ENCODE results near the gene CDH23. TPM values are rescaled to one million over a fixed set of nuclear protein-coding genes. Genes with fewer than 3 reads are reported as not detected.

The CDH23 gene
- total RNA-seq, 1 experiment from 2014 or later, result 2.9 TPM

GRCh38 chr10:71658467-71658745 lies 261.7 kb downstream of the CDH23 start:
- peak overlapping the region; percentile 43 for H3K4me3 Mint-ChIP-seq
- no peak for DNase-seq (ENCODE audit: low spot score)
- H3K27ac Mint-ChIP-seq, result 0 out of 2 replicates have a peak overlapping the region, but pooled peaks have one; percentile 24
- peaks cover 78% of the 10 kb centered on the region for H3K4me1 Mint-ChIP-seq
- H3K27me3 Mint-ChIP-seq (ENCODE audit: low read depth), result peaks cover 70% of the 10 kb centered on the region
- CTCF ChIA-PET, result interaction anchor here (0.9 to 3.7 kb wide), 12 partner anchors 9 to 262 kb away, joined by 3 to 26 read pairs (median 6); partner anchors contain the start of gene CDH23
- POLR2A ChIA-PET, result no interaction called here
- H3K36me3 Mint-ChIP-seq, result peaks cover 4% of the 10 kb centered on the region; the same call in 1 of the 2 replicates
- peaks cover 6% of the 10 kb centered on the region for H3K9me3 Mint-ChIP-seq
- peak; percentile 4; the same call in 1 of the 2 replicates for ATAC-seq
- TF ChIP-seq ZNF416 (CRISPR knock-in tag; IDR thresholded peaks at IDR 0.05) (no peak), NFE2L1 (CRISPR knock-in tag; IDR thresholded peaks at IDR 0.05) (no peak), OVOL2 (CRISPR knock-in tag; IDR thresholded peaks at IDR 0.05; ENCODE audit: borderline replicate concordance) (no peak), ATF2 (CRISPR knock-in tag; IDR thresholded peaks at IDR 0.05; ENCODE audit: borderline replicate concordance, low read depth) (no peak), HMGA2 (CRISPR knock-in tag; IDR thresholded peaks at IDR 0.05) (no peak), MXD4 (CRISPR knock-in tag; IDR thresholded peaks at IDR 0.05; ENCODE audit: borderline replicate concordance) (no peak), ZNF425 (CRISPR knock-in tag; conservative IDR thresholded peaks at IDR 0.05) (no peak), STAT6 (CRISPR knock-in tag; conservative IDR thresholded peaks at IDR 0.05; ENCODE audit: low read depth) (no peak), MYBL2 (CRISPR knock-in tag; IDR thresholded peaks at IDR 0.05) (no peak), FOXK1 (CRISPR knock-in tag; IDR thresholded peaks at IDR 0.05) (no peak), ZNF138 (CRISPR knock-in tag; conservative IDR thresholded peaks at IDR 0.05) (no peak), ZNF512 (CRISPR knock-in tag; IDR thresholded peaks at IDR 0.05; ENCODE audit: borderline replicate concordance) (no peak), CDX4 (CRISPR knock-in tag; IDR thresholded peaks at IDR 0.05; ENCODE audit: borderline replicate concordance) (no peak), ZNF232 (CRISPR knock-in tag; IDR thresholded peaks at IDR 0.05) (no peak), MLX (CRISPR knock-in tag; IDR thresholded peaks at IDR 0.05) (no peak), PREB (CRISPR knock-in tag; IDR thresholded peaks at IDR 0.05; ENCODE audit: borderline replicate concordance) (no peak), TP53 (CRISPR knock-in tag; IDR thresholded peaks at IDR 0.05) (no peak)

Measured in WTC11 (cell line).